GM23338 (cell line): Measurements from ENCODE around the gene SLC13A4. TPM values are rescaled to one million over a fixed set of nuclear protein-coding genes. Genes with fewer than 3 reads are reported as not detected.
A peak's percentile ranks its signal among the peaks of the same experiment; 100 is the strongest.

Experiments used
- ATAC-seq: fragments of 200-7000 bp; cut with Tn5 transposase; 3 replicates; pipeline ENCODE4 v1.9.1; 2020
- DNase-seq: peaks from one replicate; pipeline ENCODE4 v3.0.0-alpha.2; 2015; ENCODE audit warnings: low spot score
- H2AFZ ChIP-seq: fragments of 200-600 bp; sonication (generic); 2 replicates; pipeline ENCODE4 v1.8.0; 2016; ENCODE audit warnings: antibody characterized with exemption, mild to moderate bottlenecking, moderate library complexity
- H3F3A ChIP-seq: fragments of 200-600 bp; sonication (generic); replicated peaks from 2 replicates; pipeline ENCODE4 v1.8.0; 2017; ENCODE audit warnings: antibody characterized with exemption, mixed run types, low read depth
- H3K27ac ChIP-seq: fragments of 200-600 bp; sonication (generic); 2 replicates; pipeline ENCODE4 v1.6.1; 2016; ENCODE audit warnings: low read depth
- H3K27me3 ChIP-seq: fragments of 200-600 bp; sonication (generic); 2 replicates; pipeline ENCODE4 v1.8.0; 2016; ENCODE audit warnings: mild to moderate bottlenecking, mixed run types, moderate library complexity; ENCODE audit not compliant: insufficient read depth
- H3K36me3 ChIP-seq: fragments of 200-600 bp; sonication (generic); 2 replicates; pipeline ENCODE4 v1.8.0; 2016; ENCODE audit warnings: mild to moderate bottlenecking; ENCODE audit not compliant: insufficient read depth
- H3K4me1 ChIP-seq: fragments of 200-600 bp; sonication (generic); 2 replicates; pipeline ENCODE4 v1.8.0; 2016; ENCODE audit warnings: mild to moderate bottlenecking, moderate library complexity; ENCODE audit not compliant: insufficient read depth
- H3K4me2 ChIP-seq: fragments of 200-600 bp; sonication (generic); 2 replicates; pipeline ENCODE4 v1.7.1; 2017; ENCODE audit warnings: mixed run types
- H3K4me3 ChIP-seq: fragments of 200-600 bp; sonication (generic); 2 replicates; pipeline ENCODE4 v1.6.1; 2016; ENCODE audit warnings: mixed run types
- H3K79me2 ChIP-seq: fragments of 200-600 bp; sonication (generic); replicated peaks from 2 replicates; pipeline ENCODE4 v1.8.0; 2017; ENCODE audit warnings: mild to moderate bottlenecking; ENCODE audit not compliant: insufficient read depth
- H3K9me2 ChIP-seq: fragments of 200-600 bp; sonication (generic); 2 replicates; pipeline ENCODE4 v1.8.0; 2017; ENCODE audit not compliant: insufficient read depth
- H4K20me1 ChIP-seq: fragments of 200-600 bp; sonication (generic); replicated peaks from 2 replicates; pipeline ENCODE4 v1.8.0; 2017; ENCODE audit warnings: mild to moderate bottlenecking; ENCODE audit not compliant: insufficient read depth
- H3K27ac Mint-ChIP-seq: 2 replicates; pipeline ENCODE4 v1.8.0; 2020; ENCODE audit warnings: inconsistent platforms, mild to moderate bottlenecking, moderate library complexity, mixed read lengths
- H3K27me3 Mint-ChIP-seq: 3 replicates; pipeline ENCODE4 v1.8.0; 2022; ENCODE audit warnings: low read depth, mild to moderate bottlenecking, moderate library complexity, mixed read lengths, inconsistent platforms; ENCODE audit not compliant: insufficient read depth, poor library complexity
- H3K36me3 Mint-ChIP-seq: 3 replicates; pipeline ENCODE4 v1.8.0; 2021; ENCODE audit warnings: low read depth, mild to moderate bottlenecking, inconsistent platforms, moderate library complexity, mixed read lengths
- H3K4me1 Mint-ChIP-seq: 3 replicates; pipeline ENCODE4 v1.8.0; 2020; ENCODE audit warnings: mild to moderate bottlenecking, inconsistent platforms, mixed read lengths
- H3K4me3 Mint-ChIP-seq: 3 replicates; pipeline ENCODE4 v1.8.0; 2021; ENCODE audit warnings: moderate library complexity, mild to moderate bottlenecking, inconsistent platforms, mixed read lengths
- H3K9me3 Mint-ChIP-seq: 3 replicates; pipeline ENCODE4 v1.8.0; 2020; ENCODE audit warnings: moderate library complexity, mild to moderate bottlenecking, inconsistent platforms, mixed read lengths
- CREB1 ChIP-seq: fragments of 250-450 bp; sonication (Bioruptor Pico); IDR thresholded peaks from 2 replicates; pipeline ENCODE4 v1.5.0; 2020; ENCODE audit warnings: low read depth, mild to moderate bottlenecking, moderate library complexity
- EZH2 ChIP-seq: fragments of 200-600 bp; sonication (generic); IDR thresholded peaks from one replicate; pipeline ENCODE4 v1.8.0; 2017; ENCODE audit warnings: antibody characterized with exemption, mild to moderate bottlenecking, low read depth; ENCODE audit not compliant: unreplicated experiment
- EZH2phosphoT487 ChIP-seq: fragments of 200-600 bp; sonication (generic); IDR thresholded peaks from one replicate; pipeline ENCODE4 v1.8.1; 2018; ENCODE audit warnings: antibody characterized with exemption; ENCODE audit not compliant: unreplicated experiment
- JUNB ChIP-seq: IDR thresholded peaks from one replicate; pipeline ENCODE4 v1.6.1; 2016; ENCODE audit warnings: antibody characterized with exemption; ENCODE audit not compliant: unreplicated experiment
- NANOG ChIP-seq: IDR thresholded peaks from 2 replicates; pipeline ENCODE4 v1.6.1; 2016; ENCODE audit warnings: antibody characterized with exemption, borderline replicate concordance
- POLR2AphosphoS5 ChIP-seq: IDR thresholded peaks from 2 replicates; pipeline ENCODE4 v1.6.1; 2016; ENCODE audit warnings: antibody characterized with exemption, low read depth
- ZNF114 ChIP-seq: fragments of 250-450 bp; sonication (Bioruptor Pico); IDR thresholded peaks from 2 replicates; pipeline ENCODE4 v1.5.0; 2020; ENCODE audit warnings: mild to moderate bottlenecking, moderate library complexity
- ZNF331 ChIP-seq: fragments of 250-450 bp; sonication (Bioruptor Pico); IDR thresholded peaks from 2 replicates; pipeline ENCODE4 v1.5.0; 2020; ENCODE audit warnings: low read depth, mild to moderate bottlenecking, moderate library complexity
- polyA plus RNA-seq: library from polyadenylated mRNA; unstranded; fragments of >200 nt; fragmentation: Nextera tagmentation; extraction: Ambion mirVana; gene quantifications from 2 replicates; pipeline ENCODE4 v1.2.1, GENCODE V29; 2016
- total RNA-seq: library from RNA; depleted of rRNA; stranded (reverse); fragments of >200 nt; shearing (Covaris generic); gene quantifications from 2 replicates; pipeline ENCODE4 v1.2.3, GENCODE V29; 2014
- TF ChIP-seq, protein P1 (sequence below), 2 experiments: fragments of 200-600 bp in 1 of 2; sonication (generic) in 1 of 2; conservative IDR thresholded peaks; 2 replicates each; pipeline versions ENCODE4 v1.5.1 to v1.6.1; 2016 to 2017; ENCODE audit warnings: antibody characterized with exemption in 2 of 2, low read depth in 2 of 2, mild to moderate bottlenecking in 2 of 2, moderate library complexity in 1 of 2
- TF ChIP-seq, protein P2 (sequence below): IDR thresholded peaks from one replicate; pipeline ENCODE4 v1.6.1; 2018; ENCODE audit warnings: antibody characterized with exemption; ENCODE audit not compliant: unreplicated experiment

The SLC13A4 gene
- total and polyA plus RNA-seq, 2 experiments from 2014 or later: 1.7 to 2.3 TPM

DNA sequence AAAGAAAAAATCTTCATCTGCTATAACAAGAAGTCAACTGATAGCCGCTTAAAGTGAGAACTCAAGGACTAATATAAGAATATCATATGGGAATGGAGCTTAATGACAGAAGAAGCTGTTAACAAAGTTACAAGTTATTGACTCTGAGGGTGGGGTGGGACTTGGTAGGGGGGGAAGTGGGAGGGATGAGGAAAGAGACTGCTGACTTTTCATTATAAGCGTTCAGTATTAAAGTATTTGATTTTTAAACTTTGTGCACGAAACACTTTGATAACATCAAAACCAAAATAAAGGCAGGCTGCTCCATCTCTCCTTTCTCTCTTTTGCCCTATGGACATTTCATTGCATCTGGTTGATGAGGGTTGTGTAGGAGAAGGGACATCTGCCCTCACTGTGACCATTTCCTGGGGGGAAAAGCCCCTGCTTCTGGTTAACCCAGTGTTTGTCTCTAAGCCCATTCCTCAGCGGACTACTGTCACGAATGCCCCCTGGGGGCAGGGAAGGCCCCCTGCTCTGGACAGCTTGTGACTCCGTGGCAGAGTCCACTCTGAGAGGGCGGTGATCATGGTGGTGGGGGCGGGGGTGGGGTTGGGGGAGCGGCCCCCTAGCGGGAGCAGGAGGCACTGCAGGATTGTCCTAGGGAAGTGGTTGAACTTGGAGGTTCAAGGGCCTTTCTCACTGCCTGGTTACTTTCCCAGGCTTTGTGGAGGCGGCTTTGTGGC, 17.4 kb downstream of the SLC13A4 start:
- no peaks in the 10 kb centered on the region for H3K9me2 ChIP-seq
- H3K27me3 Mint-ChIP-seq: peaks cover 3% of the 10 kb centered on the region
- H3K4me3 ChIP-seq: peak overlapping the region; percentile 46; the same call in 1 of the 2 replicates
- H3K4me3 Mint-ChIP-seq: no peak overlapping the region
- H2AFZ ChIP-seq: peak overlapping the region; percentile 90
- H3K27ac Mint-ChIP-seq: no peak overlapping the region
- H3K9me3 Mint-ChIP-seq: no peaks in the 10 kb centered on the region
- peak; percentile 70 for DNase-seq
- no peaks in the 10 kb centered on the region for H4K20me1 ChIP-seq
- H3K4me1 ChIP-seq: peaks cover 13% of the 10 kb centered on the region
- no peaks in the 10 kb centered on the region for H3K36me3 Mint-ChIP-seq
- H3K4me2 ChIP-seq: peak overlapping the region; percentile 71
- no peak overlapping the region for H3K27ac ChIP-seq
- TF ChIP-seq, protein P1, sequence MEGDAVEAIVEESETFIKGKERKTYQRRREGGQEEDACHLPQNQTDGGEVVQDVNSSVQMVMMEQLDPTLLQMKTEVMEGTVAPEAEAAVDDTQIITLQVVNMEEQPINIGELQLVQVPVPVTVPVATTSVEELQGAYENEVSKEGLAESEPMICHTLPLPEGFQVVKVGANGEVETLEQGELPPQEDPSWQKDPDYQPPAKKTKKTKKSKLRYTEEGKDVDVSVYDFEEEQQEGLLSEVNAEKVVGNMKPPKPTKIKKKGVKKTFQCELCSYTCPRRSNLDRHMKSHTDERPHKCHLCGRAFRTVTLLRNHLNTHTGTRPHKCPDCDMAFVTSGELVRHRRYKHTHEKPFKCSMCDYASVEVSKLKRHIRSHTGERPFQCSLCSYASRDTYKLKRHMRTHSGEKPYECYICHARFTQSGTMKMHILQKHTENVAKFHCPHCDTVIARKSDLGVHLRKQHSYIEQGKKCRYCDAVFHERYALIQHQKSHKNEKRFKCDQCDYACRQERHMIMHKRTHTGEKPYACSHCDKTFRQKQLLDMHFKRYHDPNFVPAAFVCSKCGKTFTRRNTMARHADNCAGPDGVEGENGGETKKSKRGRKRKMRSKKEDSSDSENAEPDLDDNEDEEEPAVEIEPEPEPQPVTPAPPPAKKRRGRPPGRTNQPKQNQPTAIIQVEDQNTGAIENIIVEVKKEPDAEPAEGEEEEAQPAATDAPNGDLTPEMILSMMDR (conservative IDR thresholded peaks at IDR 0.05; ENCODE audit: low read depth in 2 of 2): peak; percentile 47 to 53; a peak in 3 of 4 replicates
- no peak for TF ChIP-seq ZNF331 (CRISPR knock-in tag)
- H3K27me3 ChIP-seq: no peaks in the 10 kb centered on the region
- peak; percentile 63 for ATAC-seq
- H3F3A ChIP-seq: 0 out of 2 replicates have a peak, but pooled peaks cover 6% of the 10 kb centered on the region
- H3K79me2 ChIP-seq: no peaks in the 10 kb centered on the region
- H3K36me3 ChIP-seq: no peaks in the 10 kb centered on the region
- peaks cover 12% of the 10 kb centered on the region for H3K4me1 Mint-ChIP-seq

DNA sequence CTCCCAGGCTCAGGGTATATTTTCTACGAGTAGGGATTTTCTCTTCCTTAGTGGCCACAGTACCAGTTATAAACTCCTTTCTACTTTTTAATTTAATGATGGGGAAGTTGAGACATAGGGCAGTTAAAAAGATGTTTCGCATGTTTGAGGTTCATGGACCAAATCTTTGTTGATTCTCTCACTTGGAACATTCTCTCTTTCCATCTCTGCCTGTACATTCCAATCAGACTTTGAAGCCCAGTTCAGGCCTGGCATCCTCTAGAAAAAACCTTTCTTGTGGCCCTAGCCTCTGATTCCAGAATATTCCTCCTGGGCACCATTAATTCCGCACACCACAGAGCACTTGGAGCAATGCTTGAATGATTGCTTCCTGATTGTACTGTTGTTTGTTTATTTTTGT, 18.5 kb downstream of the SLC13A4 start:
- Mint-ChIP-seq H3K27ac (no peak overlapping the region), H3K9me3 (no peaks in the 10 kb centered on the region), H3K4me3 (no peak overlapping the region), H3K4me1 (peaks cover 12% of the 10 kb centered on the region), H3K27me3 (peaks cover 3% of the 10 kb centered on the region), H3K36me3 (no peaks in the 10 kb centered on the region)
- H3K9me2 ChIP-seq: no peaks in the 10 kb centered on the region; the same call in 1 of the 2 replicates
- peaks cover 13% of the 10 kb centered on the region for H3K4me1 ChIP-seq
- 0 out of 2 replicates have a peak, but pooled peaks cover 6% of the 10 kb centered on the region for H3F3A ChIP-seq
- no peak overlapping the region for H2AFZ ChIP-seq
- DNase-seq: no peak
- H3K4me3 ChIP-seq: no peak overlapping the region
- ATAC-seq: no peak
- no peak overlapping the region for H3K27ac ChIP-seq
- no peaks in the 10 kb centered on the region for H4K20me1 ChIP-seq
- no peaks in the 10 kb centered on the region for H3K36me3 ChIP-seq
- H3K4me2 ChIP-seq: no peak overlapping the region
- no peaks in the 10 kb centered on the region for H3K79me2 ChIP-seq
- no peaks in the 10 kb centered on the region for H3K27me3 ChIP-seq
- TF ChIP-seq NANOG (no peak), CREB1 (CRISPR knock-in tag) (no peak), EZH2phosphoT487 (no peak), POLR2AphosphoS5 (no peak), ZNF114 (CRISPR knock-in tag) (no peak), JUNB (no peak), EZH2 (no peak)
- TF ChIP-seq, protein P2, sequence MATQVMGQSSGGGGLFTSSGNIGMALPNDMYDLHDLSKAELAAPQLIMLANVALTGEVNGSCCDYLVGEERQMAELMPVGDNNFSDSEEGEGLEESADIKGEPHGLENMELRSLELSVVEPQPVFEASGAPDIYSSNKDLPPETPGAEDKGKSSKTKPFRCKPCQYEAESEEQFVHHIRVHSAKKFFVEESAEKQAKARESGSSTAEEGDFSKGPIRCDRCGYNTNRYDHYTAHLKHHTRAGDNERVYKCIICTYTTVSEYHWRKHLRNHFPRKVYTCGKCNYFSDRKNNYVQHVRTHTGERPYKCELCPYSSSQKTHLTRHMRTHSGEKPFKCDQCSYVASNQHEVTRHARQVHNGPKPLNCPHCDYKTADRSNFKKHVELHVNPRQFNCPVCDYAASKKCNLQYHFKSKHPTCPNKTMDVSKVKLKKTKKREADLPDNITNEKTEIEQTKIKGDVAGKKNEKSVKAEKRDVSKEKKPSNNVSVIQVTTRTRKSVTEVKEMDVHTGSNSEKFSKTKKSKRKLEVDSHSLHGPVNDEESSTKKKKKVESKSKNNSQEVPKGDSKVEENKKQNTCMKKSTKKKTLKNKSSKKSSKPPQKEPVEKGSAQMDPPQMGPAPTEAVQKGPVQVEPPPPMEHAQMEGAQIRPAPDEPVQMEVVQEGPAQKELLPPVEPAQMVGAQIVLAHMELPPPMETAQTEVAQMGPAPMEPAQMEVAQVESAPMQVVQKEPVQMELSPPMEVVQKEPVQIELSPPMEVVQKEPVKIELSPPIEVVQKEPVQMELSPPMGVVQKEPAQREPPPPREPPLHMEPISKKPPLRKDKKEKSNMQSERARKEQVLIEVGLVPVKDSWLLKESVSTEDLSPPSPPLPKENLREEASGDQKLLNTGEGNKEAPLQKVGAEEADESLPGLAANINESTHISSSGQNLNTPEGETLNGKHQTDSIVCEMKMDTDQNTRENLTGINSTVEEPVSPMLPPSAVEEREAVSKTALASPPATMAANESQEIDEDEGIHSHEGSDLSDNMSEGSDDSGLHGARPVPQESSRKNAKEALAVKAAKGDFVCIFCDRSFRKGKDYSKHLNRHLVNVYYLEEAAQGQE: no peak
- TF ChIP-seq, protein P1 (conservative IDR thresholded peaks at IDR 0.05; ENCODE audit: low read depth in 2 of 2): no peak
